GM19372 (cell line): ENCODE data around the gene GMPR.

Experiments used
- ATAC-seq: cut with Tn5 transposase; IDR thresholded peaks from one replicate; pipeline ENCODE4 v1.9.1; 2021; ENCODE audit warnings: mild to moderate bottlenecking, low read depth, moderate library complexity; ENCODE audit not compliant: unreplicated experiment

Gene GMPR

GRCh38 chr6:16295060-16295459, 56.7 kb downstream of the GMPR start:
- ATAC-seq: no peak

DNA sequence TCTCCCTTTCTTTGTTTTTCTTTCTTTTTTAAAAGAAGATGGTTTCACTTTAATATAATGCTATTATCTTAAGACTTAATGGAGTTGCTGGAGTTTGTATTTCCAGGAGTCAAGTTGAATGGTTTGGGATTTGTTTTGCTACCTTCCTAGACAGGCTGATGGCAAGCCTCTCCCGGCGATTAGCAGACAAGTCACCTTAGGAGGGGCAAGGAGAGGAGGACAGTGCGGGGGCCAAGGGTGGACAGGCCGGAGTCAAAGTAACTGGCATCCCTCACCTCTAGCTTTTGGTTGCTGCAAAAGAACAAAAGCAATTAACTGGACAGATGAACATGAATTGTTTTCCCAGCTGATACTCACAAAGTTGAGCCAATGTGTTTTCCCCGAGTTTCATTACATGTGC, 57.1 kb downstream of the GMPR start:
- no peak for ATAC-seq

DNA sequence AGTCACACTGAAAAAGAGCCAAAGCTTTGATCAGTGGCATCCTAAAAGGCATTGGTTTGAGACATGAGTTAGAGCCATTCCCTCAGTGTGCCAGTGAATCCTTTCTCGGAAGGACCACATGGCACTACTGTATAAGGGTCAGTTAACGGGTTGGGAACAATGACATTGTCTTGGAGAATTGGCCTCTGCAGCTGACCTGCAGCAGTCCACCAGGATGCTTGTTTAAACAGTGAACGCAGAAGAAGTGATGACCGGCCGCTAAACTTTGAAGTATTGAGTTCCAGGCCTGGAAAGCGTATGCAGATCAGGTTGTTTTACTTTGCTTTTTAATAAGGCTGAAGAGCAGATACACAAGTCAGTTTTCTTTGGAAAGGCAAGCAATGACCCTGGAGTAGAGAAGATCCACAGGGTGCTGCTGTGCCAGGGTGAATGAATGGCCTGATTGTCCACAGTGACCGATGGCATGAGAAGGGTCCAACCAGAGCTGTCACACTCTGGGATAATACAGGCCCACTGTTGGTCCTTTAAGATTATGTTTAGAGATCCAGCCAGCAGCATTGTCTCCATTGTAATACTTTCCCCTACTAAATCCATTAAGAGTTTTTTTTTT, 57.8 kb downstream of the GMPR start:
- ATAC-seq: no peak

DNA sequence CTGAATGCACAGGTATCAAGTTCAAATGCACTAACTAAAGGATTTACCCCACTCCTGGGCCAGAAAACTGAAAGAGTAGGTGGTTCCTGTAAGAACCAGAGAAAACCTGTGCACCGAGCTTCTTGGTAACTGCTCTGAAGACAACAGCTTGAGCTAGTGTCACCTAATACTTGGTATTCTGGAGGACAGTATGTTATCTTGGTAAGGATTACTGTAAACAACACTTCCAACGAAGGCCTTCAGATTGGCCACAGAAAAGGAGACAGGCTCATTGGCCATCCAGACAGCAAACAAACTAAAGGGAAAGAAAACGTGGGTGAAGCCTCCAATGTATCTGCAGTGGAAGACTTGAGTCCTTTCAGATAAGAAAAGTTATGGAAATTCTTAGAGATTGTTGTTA, 61.5 kb downstream of the GMPR start:
- no peak for ATAC-seq

GRCh38 chr6:16301511-16301910, 63.1 kb downstream of the GMPR start:
- no peak for ATAC-seq

GRCh38 chr6:16302721-16303552, 64.5 kb downstream of the GMPR start:
- ATAC-seq: no peak

DNA sequence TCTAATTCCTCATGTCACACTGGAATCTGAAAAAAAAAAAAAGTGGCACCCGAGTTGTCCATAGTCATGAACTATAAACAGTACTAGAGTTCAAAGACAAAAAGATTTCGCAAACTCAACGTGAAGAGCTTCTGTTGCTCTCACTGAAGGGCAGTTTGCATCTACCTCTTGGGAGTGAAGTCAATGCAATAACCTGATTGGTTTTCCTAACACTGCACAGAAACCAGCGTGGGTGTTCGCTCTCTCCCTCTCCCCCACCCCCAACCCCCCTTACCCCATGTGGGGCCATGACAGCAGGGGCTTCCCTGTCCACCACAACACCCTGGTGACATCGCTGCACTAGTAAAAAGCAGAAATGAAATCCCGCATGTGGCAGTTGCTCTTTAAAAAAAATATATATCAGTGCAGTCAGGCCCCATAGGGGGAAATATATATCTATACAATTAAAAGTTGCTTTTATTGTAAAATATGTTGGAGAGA, 66.9 kb downstream of the GMPR start:
- peak; percentile 83 for ATAC-seq

DNA sequence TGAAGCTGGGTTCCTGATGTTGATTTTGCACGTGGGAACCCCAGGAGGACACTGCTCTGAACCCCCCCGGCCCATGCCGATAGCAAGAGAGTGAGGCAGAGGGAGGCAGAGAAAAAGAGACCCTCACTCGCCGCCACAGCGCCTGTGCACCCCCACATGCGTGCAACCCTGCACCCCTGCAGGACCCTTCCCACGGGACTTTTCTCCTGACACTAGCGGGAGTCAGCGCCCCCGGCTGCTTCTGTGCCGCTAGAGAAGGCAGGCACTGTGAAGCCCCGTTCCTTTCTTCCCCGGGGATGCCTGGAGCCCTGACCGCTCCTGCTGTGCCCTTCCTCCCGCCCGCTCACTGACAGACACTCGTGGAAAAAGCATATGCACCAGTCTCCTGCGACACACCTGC, 67.4 kb downstream of the GMPR start:
- peak; percentile 26 for ATAC-seq

DNA sequence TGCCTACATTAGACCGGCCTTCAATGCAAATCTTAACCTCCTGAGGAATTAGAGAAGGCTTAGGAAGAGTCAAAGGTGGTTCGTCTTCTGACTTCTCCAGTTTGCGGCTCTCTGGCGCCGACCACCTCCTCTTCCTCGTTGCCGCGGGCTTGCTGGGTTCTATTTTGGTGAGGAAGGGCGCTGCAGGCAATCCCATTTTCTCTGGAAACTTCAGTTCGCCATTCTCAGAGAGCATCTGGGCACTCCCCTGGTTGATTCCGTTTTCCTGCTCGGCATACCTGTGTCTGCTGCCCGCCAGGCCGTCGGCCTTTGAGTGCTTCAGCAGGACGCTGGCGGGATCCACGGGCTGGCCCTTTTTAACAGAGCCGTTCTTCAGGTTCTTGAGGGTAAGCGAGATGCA, 67.9 kb downstream of the GMPR start:
- ATAC-seq: no peak

GRCh38 chr6:16311763-16312162, 73.4 kb downstream of the GMPR start:
- no peak for ATAC-seq

- no peak for ATAC-seq
These were observed 75.3 kb downstream of the GMPR start for GRCh38 chr6:16313732-16314131.

DNA sequence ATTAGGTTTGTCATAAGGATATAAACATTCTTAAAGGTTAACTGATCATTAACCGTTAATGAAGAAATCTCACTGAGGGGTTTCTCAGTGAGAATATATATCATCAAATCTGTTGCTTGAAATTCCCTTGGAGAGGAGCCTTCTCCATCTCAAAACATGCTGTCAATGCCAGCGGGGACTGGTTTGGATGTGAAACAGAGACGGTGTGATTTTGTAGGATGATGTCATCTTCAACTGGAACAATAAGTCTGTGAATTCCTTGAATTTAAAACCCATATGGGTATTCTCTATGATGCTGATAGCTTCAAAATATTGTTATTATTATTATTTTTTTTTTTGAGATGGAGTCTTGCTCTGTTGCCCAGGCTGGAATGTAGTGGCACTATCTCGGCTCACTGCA, 75.9 kb downstream of the GMPR start:
- ATAC-seq: no peak

DNA sequence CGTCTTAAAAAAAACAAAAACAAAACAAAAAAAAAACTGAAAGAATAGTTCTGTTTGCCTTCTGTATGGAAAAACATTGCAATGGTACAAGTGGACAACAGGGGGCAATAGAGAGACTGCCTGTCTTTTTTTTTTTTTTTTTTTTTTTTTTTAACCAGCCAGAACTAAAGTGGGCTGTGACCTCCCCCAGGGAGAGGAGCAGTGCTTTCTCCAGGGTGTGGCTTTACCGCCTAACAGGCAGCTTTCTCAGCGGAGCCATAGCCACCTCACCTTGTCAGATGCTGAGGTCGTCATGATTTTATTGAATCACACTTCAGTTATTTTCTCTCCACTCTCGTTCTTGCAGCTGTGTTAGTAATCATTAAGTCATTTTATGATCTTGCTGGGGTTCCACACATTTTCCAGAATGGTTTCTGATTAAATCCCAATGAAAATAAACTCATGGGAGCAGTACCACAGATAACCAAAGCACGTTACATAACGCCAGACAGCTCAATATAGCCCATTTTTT, 78.4 kb downstream of the GMPR start:
- ATAC-seq: no peak

DNA sequence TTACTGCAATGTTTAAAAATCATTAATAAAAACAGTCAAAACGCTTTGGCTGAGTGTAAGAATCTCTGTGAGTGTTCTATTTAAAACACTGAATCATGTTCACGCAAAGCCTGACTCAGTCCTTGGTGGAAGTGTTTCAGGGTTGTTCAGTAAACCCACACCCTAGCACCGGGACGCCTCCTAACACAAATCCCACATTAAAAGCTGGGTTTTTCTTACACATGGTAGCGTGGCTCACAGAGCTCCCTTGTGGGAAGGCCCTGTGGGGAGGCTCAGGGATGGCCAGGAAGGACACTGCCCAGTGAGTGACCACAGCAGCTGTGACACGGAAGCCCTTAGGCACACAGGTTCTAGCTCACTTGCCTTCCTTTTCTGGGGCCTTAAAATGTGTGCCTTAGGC, 80.2 kb downstream of the GMPR start:
- ATAC-seq: no peak

- ATAC-seq: no peak
These were observed 80.8 kb downstream of the GMPR start for GRCh38 chr6:16318953-16319720.

DNA sequence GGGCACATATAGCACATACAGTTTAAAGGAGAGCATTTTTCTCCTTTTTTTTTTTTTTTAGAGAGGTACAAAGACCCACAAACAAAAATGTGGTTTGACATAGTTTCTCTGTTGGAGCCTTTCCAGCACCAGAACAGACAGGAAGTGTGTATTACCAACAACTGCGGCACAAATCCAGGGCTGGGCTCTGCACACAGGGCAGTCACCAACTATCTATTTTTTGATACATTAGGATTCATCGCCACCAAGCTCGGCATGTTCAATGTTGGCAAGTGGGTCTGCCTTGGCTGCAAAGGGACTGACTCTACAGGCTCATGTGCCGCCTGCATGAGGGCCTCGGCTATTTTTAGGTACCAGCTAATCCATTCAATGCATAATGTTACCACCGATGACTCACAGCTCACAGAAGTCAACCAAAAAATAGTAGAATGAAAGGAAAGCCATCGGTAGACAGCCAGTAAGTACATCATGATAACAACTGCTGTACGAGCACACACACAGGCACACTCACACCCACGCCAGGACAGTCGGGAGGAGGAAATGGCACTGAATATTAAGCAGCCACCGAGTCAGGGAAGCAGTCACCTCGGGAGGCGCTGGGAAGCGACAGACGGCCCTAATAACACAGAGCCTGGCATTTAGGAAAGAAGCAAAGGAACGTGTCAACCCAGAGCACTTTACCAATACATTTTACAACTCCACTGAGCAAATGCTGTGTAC, 81.6 kb downstream of the GMPR start:
- ATAC-seq: no peak

DNA sequence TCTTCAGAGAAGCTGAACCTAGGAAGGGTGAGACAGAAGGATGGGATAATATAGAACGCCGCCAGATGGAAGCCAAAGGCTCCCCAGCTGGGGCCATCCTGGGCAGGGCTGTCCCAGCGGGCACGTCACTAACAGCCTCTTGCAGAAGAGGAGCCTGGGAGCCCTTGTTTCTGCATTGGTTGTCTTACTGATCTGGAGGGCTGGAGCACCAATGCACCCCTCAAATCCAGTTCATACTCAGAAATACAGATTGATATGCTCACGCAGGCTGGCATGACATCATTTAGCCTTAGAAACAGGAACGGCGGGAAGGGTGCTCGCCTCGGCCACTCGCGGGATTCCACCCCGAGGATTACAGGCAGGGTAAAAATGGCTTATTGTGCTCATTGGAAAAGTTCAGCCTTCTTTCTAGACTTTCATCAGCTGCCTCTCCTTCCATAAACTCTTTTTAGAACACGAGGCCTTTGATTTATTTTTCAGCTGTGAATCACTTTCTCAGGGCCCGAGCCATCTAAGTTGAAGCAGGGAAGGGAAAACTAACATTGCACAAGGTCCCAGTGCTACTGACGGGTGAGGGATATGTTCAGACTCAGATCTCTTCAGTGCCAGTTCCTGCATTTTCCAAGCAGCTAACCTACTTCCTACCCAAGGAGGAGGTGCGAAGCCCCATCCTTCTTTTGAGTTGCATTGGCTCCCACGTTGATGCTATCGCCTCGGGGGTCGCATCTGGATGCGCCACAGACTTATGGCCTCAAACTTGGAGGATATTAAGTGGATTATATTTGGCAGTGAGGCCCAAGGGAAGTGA, 82.3 kb downstream of the GMPR start:
- ATAC-seq: no peak

- no peak for ATAC-seq
These were observed 82.9 kb downstream of the GMPR start for GRCh38 chr6:16321341-16321710.

- ATAC-seq: no peak
These were observed 83.4 kb downstream of the GMPR start for GRCh38 chr6:16321826-16322225.
